SJSA1 (cell line): Measurements from ENCODE around the gene FBXO46. TPM values are rescaled to one million over a fixed set of nuclear protein-coding genes. Genes with fewer than 3 reads are reported as not detected.

Source experiments
- DNase-seq, 2 experiments: peaks; one replicate each; pipeline ENCODE4 v3.0.0-alpha.2; 2015 to 2020; ENCODE audit warnings: low spot score in 2 of 2, low read depth in 1 of 2
- H3K27ac ChIP-seq: fragments of 250-450 bp; sonication (Bioruptor Pico); 2 replicates; pipeline ENCODE4 v1.5.1; 2020; ENCODE audit warnings: mild to moderate bottlenecking, moderate library complexity
- H3K27me3 ChIP-seq: fragments of 250-450 bp; sonication (Bioruptor Pico); replicated peaks from 2 replicates; pipeline ENCODE4 v1.5.1; 2020; ENCODE audit warnings: mild to moderate bottlenecking, moderate library complexity
- H3K36me3 ChIP-seq: fragments of 250-450 bp; sonication (Bioruptor Pico); 2 replicates; pipeline ENCODE4 v1.5.1; 2020; ENCODE audit warnings: mild to moderate bottlenecking
- H3K4me1 ChIP-seq: fragments of 250-450 bp; sonication (Bioruptor Pico); replicated peaks from 2 replicates; pipeline ENCODE4 v1.6.1; 2021; ENCODE audit warnings: mild to moderate bottlenecking
- H3K4me3 ChIP-seq: fragments of 250-450 bp; sonication (Bioruptor Pico); 2 replicates; pipeline ENCODE4 v1.5.1; 2020; ENCODE audit warnings: mild to moderate bottlenecking
- H3K9me3 ChIP-seq: fragments of 250-450 bp; sonication (Bioruptor Pico); replicated peaks from 2 replicates; pipeline ENCODE4 v1.5.1; 2020; ENCODE audit warnings: mild to moderate bottlenecking
- total RNA-seq: library from RNA; depleted of rRNA; stranded (reverse); fragments of >200 nt; shearing (Covaris generic); gene quantifications from 2 replicates; pipeline ENCODE4 v1.2.3, GENCODE V29; 2014

FBXO46 gene
- total RNA-seq, 1 experiment from 2014 or later, result 10.7 TPM

DNA sequence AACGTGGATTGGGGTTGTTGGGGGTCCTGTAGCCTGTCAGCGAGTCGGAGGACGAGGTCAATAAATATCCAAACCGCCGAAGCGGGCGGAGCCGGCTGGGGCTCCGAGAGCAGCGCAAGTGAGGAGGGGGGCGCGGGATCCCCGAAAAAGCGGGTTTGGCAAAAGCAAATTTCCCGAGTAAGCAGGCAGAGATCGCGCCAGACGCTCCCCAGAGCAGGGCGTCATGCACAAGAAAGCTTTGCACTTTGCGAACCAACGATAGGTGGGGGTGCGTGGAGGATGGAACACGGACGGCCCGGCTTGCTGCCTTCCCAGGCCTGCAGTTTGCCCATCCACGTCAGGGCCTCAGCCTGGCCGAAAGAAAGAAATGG lies 39.1 kb upstream of the FBXO46 start:
- peak in 1 of 2 experiments; percentile 54 for DNase-seq
- no peaks in the 10 kb centered on the region for H3K27me3 ChIP-seq
- H3K4me1 ChIP-seq, result peaks cover 33% of the 10 kb centered on the region
- H3K36me3 ChIP-seq, result peaks cover 44% of the 10 kb centered on the region
- 0 out of 2 replicates have a peak, but pooled peaks cover 2% of the 10 kb centered on the region for H3K9me3 ChIP-seq
- no peak overlapping the region for H3K27ac ChIP-seq
- peak overlapping the region; percentile 67 for H3K4me3 ChIP-seq

DNA sequence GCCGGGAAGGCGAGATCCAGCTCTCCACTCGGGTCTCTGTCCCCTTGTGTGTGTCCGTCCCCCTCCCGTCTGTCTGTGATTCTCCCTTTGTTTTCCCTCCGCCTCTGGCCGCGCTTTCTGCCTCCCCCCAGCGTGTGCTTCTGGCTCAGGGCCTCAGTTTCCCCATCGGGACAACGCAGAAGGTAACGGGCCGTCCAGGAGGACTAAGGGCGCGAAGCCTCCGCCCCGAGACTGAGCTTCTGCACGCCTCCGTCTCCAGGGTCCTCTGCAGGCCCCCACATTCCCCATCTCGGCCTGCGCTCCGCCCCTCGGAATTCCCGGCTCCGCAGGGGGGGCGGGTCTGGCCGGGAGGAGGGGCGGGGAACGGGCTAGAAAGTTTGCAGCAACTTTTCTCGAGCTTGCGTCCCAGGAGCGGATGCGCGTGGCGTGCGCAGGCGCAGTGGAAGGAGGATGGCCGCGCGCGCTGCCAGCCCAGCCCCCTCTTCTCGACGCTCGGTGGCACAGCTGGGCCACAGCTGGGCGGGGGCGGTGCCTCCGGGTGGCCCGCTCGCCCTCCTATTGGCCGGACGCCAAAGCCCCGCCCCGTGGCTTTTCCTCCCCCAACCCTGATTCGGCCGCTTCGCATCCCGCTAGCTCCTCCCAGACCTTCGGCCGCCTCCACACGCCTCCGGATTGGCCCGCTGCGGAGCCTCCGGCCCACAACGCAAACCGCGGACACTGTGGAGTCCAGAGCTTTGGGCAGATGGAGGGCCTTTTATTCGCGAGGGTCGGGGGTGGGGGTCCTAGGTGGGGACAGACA lies 38.5 kb upstream of the FBXO46 start, which contains the start of gene SIX5:
Gene SIX5 (minus strand): TSS at position 269 of the 799 bp plus-strand sequence. CDS start 408 bp downstream, outside the sequence.
- Histone ChIP-seq H3K36me3 (peaks cover 38% of the 10 kb centered on the region), H3K4me1 (peaks cover 39% of the 10 kb centered on the region), H3K27ac (peak within 1 kb of the TSS; percentile 46), H3K4me3 (peak within 1 kb of the TSS; percentile 67), H3K9me3 (0 out of 2 replicates have a peak, but pooled peaks cover 2% of the 10 kb centered on the region), H3K27me3 (no peaks in the 10 kb centered on the region)
- DNase-seq, result peak; percentile 99 to 100

DNA sequence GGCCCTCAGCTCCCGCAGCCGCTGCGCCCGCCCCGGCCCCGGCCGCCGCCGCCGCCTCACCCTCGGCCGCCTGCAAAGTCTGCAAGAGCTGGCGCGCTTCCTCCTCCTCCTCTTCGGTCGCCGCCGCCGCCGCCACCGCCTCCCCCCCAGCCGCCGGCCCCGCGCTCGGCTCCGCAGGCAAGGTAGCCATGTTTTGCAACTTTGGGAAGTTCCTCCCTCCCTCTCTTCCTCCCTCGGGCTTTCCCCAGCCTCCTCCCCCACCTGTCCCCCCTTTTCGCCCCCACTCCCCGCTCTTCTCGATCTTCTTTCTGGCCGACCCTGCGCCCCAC lies 37.9 kb upstream of the FBXO46 start:
- Histone ChIP-seq H3K9me3 (0 out of 2 replicates have a peak, but pooled peaks cover 2% of the 10 kb centered on the region), H3K4me1 (peaks cover 42% of the 10 kb centered on the region), H3K27me3 (no peaks in the 10 kb centered on the region), H3K4me3 (peak overlapping the region; percentile 67), H3K27ac (peak overlapping the region; percentile 46; the same call in 1 of the 2 replicates), H3K36me3 (peaks cover 37% of the 10 kb centered on the region)
- no peak for DNase-seq

- Histone ChIP-seq H3K9me3 (0 out of 2 replicates have a peak, but pooled peaks cover 2% of the 10 kb centered on the region), H3K27ac (peak overlapping the region; percentile 46; the same call in 1 of the 2 replicates), H3K27me3 (no peaks in the 10 kb centered on the region), H3K4me1 (peaks cover 42% of the 10 kb centered on the region), H3K4me3 (peak overlapping the region; percentile 67), H3K36me3 (peaks cover 32% of the 10 kb centered on the region)
- peak in 1 of 2 experiments; percentile 75 for DNase-seq
These were observed 37.4 kb upstream of the FBXO46 start for GRCh38 chr19:45767881-45768654.

- DNase-seq, result peak; percentile 57 to 77
- Histone ChIP-seq H3K27me3 (no peaks in the 10 kb centered on the region), H3K9me3 (0 out of 2 replicates have a peak, but pooled peaks cover 2% of the 10 kb centered on the region), H3K27ac (peak overlapping the region; percentile 46; the same call in 1 of the 2 replicates), H3K4me3 (peak overlapping the region; percentile 67), H3K4me1 (peaks cover 42% of the 10 kb centered on the region), H3K36me3 (peaks cover 26% of the 10 kb centered on the region)
These were observed 36.7 kb upstream of the FBXO46 start for GRCh38 chr19:45767410-45767880.

DNA sequence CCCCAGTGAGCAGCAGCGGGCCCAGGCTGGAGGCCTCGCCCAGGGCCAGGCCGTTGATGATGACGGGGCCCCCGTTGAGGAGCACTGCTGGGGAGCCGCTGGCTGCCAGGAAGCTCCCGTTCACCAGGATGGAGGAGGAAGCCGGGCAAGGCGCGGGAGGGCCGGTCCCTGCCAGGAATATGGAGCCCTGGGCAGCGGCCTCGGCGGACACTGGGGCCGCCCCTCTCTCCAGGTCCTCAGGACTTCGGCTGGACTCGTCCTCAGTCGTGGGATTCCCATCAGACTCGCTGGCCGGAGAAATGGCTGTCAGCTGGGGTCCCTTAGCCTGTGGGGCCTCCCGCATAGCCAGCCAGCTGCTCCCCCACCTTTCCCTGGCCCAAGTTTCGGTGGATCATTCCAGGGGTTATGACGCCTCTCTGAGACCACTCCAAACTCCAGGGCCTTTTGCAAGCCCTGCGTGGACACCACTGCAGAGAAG lies 36.2 kb upstream of the FBXO46 start:
- H3K27ac ChIP-seq, result peak overlapping the region; percentile 46; the same call in 1 of the 2 replicates
- peak overlapping the region; percentile 67 for H3K4me3 ChIP-seq
- DNase-seq, result no peak
- H3K9me3 ChIP-seq, result 0 out of 2 replicates have a peak, but pooled peaks cover 2% of the 10 kb centered on the region
- no peaks in the 10 kb centered on the region for H3K27me3 ChIP-seq
- peaks cover 20% of the 10 kb centered on the region for H3K36me3 ChIP-seq
- peaks cover 42% of the 10 kb centered on the region for H3K4me1 ChIP-seq

GRCh38 chr19:45766296-45766868 lies 35.7 kb upstream of the FBXO46 start:
- Histone ChIP-seq H3K4me3 (no peak overlapping the region), H3K4me1 (peaks cover 42% of the 10 kb centered on the region), H3K36me3 (peaks cover 15% of the 10 kb centered on the region), H3K9me3 (0 out of 2 replicates have a peak, but pooled peaks cover 2% of the 10 kb centered on the region), H3K27ac (no peak overlapping the region), H3K27me3 (no peaks in the 10 kb centered on the region)
- no peak for DNase-seq

DNA sequence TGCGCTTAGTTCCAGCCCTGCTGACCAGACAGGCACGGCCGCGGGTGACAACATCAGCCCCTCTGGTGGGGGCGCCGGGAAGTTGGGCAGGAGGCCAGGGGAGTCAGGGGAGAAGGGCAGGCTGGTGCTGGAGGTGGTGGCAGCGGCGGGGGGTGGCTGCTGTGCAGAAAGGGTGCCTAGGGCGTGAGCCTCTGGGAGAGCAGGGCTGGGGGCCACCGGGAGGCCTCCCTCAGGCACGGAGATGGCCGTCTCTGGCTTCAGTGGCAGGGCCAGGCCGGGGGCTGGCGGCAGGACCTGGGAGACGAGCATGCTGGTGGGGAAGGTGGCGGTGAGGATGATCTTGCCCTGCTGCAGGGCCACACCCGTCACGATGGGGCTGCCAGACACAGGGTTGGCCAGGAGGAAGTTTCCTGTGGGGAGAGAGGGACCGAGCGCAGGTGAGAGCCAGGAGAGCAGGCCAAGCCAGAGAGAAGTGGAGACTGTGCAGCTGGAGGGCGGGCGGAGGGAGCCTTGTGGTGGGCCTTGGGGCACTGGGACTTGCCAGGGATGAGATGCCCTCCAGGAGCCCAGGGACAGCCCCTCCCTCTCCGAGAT lies 35.1 kb upstream of the FBXO46 start:
- no peak overlapping the region for H3K27ac ChIP-seq
- H3K27me3 ChIP-seq, result no peaks in the 10 kb centered on the region
- H3K9me3 ChIP-seq, result 0 out of 2 replicates have a peak, but pooled peaks cover 2% of the 10 kb centered on the region
- H3K4me3 ChIP-seq, result no peak overlapping the region
- H3K4me1 ChIP-seq, result peaks cover 39% of the 10 kb centered on the region
- no peak for DNase-seq
- H3K36me3 ChIP-seq, result peaks cover 9% of the 10 kb centered on the region

DNA sequence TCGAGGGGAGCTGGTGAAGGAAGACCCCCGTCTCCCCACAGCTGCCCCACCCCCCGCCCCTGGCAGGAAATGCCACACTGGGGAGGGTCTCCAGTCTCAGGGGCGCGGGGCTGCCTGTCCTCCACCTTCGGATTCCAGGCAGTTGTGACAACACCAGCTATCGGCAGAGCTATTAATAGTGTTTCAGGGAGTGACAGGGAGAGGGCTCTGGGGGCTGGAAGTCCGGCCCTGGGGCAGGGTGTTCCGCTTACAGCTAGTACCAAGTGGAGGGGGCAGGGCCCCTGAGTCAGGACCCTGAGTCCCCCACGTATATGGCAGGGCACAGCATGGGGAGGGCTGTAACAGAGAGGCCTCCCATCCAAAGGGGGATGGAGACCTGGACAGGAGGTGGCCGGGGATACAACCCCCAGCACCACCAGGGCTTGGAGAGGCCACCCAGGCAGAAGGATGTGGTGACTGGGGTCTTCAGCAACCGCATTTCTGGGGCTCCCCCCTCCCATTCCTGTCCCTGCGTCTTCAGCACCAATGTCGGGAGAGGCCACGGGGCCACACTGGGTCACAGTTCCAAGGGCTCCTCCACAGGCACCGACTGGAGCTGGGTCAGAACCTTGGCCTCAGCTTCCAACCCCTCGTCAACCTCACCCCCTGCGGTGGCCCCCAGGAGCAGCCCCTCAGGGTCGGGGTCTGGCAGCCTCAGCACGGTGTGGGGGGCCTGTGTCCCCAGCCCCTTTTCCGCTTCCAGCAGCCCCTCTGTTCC lies 34.4 kb upstream of the FBXO46 start:
- Histone ChIP-seq H3K4me1 (peaks cover 33% of the 10 kb centered on the region), H3K9me3 (0 out of 2 replicates have a peak, but pooled peaks cover 2% of the 10 kb centered on the region), H3K4me3 (no peak overlapping the region), H3K36me3 (peaks cover 8% of the 10 kb centered on the region; the same call in 1 of the 2 replicates), H3K27ac (no peak overlapping the region), H3K27me3 (no peaks in the 10 kb centered on the region)
- DNase-seq, result no peak

DNA sequence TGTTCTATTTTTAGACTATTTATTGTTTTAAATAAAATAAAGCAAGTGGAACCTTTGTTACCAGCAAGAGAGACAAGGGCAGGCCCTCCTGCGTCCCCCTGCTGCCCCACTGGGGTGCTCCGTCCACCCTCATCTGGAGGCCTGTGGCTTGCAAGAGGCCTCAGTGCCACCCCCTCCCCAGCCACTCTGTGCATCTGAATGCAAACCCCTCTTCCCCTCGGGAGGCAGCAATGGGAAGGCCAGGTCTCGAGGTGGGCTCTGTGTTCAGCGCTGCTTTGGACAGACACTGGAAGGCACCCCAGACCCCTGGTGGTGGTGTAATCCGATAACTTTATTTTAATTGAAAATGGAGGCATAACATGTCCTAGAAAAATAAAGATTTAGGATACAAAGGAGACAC lies 33.8 kb upstream of the FBXO46 start:
- H3K27ac ChIP-seq, result no peak overlapping the region
- no peak overlapping the region for H3K4me3 ChIP-seq
- H3K4me1 ChIP-seq, result peaks cover 29% of the 10 kb centered on the region
- H3K27me3 ChIP-seq, result no peaks in the 10 kb centered on the region
- 0 out of 2 replicates have a peak, but pooled peaks cover 2% of the 10 kb centered on the region for H3K9me3 ChIP-seq
- H3K36me3 ChIP-seq, result peaks cover 8% of the 10 kb centered on the region; the same call in 1 of the 2 replicates
- no peak for DNase-seq

DNA sequence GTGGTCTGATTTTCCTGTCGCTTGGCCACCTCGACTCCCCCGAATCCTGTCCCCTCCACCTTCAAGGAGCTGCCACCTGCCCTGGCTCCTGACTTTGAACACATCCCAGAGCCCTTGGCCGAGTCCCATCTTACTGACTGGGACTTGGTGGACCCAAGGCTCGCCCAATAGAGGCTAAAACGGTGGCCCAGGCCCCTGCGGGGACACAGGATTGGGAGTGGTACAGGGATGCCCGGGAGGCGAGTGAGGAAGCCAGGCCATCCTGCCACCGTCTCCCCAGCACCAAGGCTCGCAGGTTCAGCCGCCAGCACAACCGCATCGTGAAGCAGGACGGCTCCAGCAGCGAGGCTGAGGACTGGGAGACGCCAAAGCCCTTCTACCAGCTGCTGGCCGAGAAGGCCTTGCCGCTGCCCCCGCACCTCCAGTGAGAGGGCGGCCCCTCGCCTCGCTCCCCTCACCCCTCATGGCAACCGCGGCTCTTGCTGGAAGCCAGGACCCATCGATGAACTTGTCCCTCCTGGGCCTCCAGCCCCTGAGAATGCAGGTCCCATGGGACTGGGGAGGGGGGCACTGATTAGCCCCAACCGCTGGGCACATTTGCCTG lies 33.1 kb upstream of the FBXO46 start:
- DNase-seq, result no peak
- Histone ChIP-seq H3K36me3 (peaks cover 8% of the 10 kb centered on the region; the same call in 1 of the 2 replicates), H3K9me3 (0 out of 2 replicates have a peak, but pooled peaks cover 2% of the 10 kb centered on the region), H3K27me3 (no peaks in the 10 kb centered on the region), H3K4me3 (no peak overlapping the region), H3K27ac (no peak overlapping the region), H3K4me1 (peaks cover 29% of the 10 kb centered on the region)
